ENCODE data around the gene TSPAN10.

- TF ChIP-seq EZH2 (IDR thresholded peaks at IDR 0.05; ENCODE audit: insufficient read depth, poor library complexity, severe bottlenecking) (no peak), EZH2phosphoT487 (IDR thresholded peaks at IDR 0.05; ENCODE audit: insufficient read depth, low read depth) (no peak)
Measured at GRCh38 chr17:81688616-81689015, 51.6 kb downstream of the TSPAN10 start.

Measured in GM23248 (cell line).